T-helper 17 cell (primary cell): ENCODE results near the gene DDX11. TPM values are rescaled to one million over a fixed set of nuclear protein-coding genes. Genes with fewer than 3 reads are reported as not detected.
A peak's percentile ranks its signal among the peaks of the same experiment; 100 is the strongest.
"Not testable (repeated sequence)": the region's sequence is repeated elsewhere in the genome, so short reads cannot be mapped to it uniquely, and the experiment has no call there.

Experiments used
- ATAC-seq: fragments of 150-1000 bp; cut with Tn5 transposase; 2 replicates; pipeline ENCODE4 v1.10.0; 2021; ENCODE audit warnings: mild to moderate bottlenecking, moderate library complexity
- DNase-seq, 3 donors: peaks; one replicate each; pipeline versions ENCODE4 v3.0.0 to v3.0.0-alpha.2; 2020 to 2021
- H3K9me3 ChIP-seq: one replicate; pipeline ENCODE4 v1.7.0; 2013; ENCODE audit warnings: low read length, mild to moderate bottlenecking; ENCODE audit not compliant: control insufficient read depth, poor library complexity, severe bottlenecking
- H3K27ac Mint-ChIP-seq: one replicate; pipeline ENCODE4 v1.8.0; 2022; ENCODE audit warnings: mild to moderate bottlenecking, moderate library complexity, mixed read lengths
- H3K27me3 Mint-ChIP-seq: one replicate; pipeline ENCODE4 v1.8.0; 2022; ENCODE audit warnings: mixed read lengths
- H3K36me3 Mint-ChIP-seq: one replicate; pipeline ENCODE4 v1.8.0; 2022; ENCODE audit warnings: low read depth, mixed read lengths
- H3K4me1 Mint-ChIP-seq: one replicate; pipeline ENCODE4 v1.8.0; 2022; ENCODE audit warnings: mild to moderate bottlenecking, mixed read lengths
- H3K4me3 Mint-ChIP-seq: one replicate; pipeline ENCODE4 v1.8.0; 2022; ENCODE audit warnings: mild to moderate bottlenecking, moderate library complexity, mixed read lengths
- total RNA-seq, 4 donors: library from RNA in 2 of 4; stranded (reverse) in 2 of 4; gene quantifications; one replicate each; pipeline ENCODE4 v1.2.3 and lab custom pipeline; 2022 to 2026

Gene DDX11
- total RNA-seq, 2 donors from 2014 or later, result 53.6 to 66.3 TPM

- H3K27me3 Mint-ChIP-seq, result peaks cover 14% of the 10 kb centered on the region
- H3K9me3 ChIP-seq, DNase-seq, H3K4me1 Mint-ChIP-seq, ATAC-seq, H3K27ac Mint-ChIP-seq, H3K36me3 Mint-ChIP-seq, H3K4me3 Mint-ChIP-seq: not testable (repeated sequence)
These were observed 36.1 kb downstream of the DDX11 start for GRCh38 chr12:31109773-31110172.

GRCh38 chr12:31110263-31110662, 36.6 kb downstream of the DDX11 start:
- not testable (repeated sequence) for H3K9me3 ChIP-seq, DNase-seq, ATAC-seq, H3K36me3 Mint-ChIP-seq, H3K4me3 Mint-ChIP-seq, H3K4me1 Mint-ChIP-seq, H3K27ac Mint-ChIP-seq
- H3K27me3 Mint-ChIP-seq, result peaks cover 16% of the 10 kb centered on the region

GRCh38 chr12:31115092-31115601, 41.5 kb downstream of the DDX11 start:
- H3K4me1 Mint-ChIP-seq, H3K27ac Mint-ChIP-seq, H3K4me3 Mint-ChIP-seq, DNase-seq, ATAC-seq, H3K36me3 Mint-ChIP-seq, H3K9me3 ChIP-seq: not testable (repeated sequence)
- H3K27me3 Mint-ChIP-seq, result peaks cover 18% of the 10 kb centered on the region

- not testable (repeated sequence) for H3K36me3 Mint-ChIP-seq, H3K27ac Mint-ChIP-seq, H3K9me3 ChIP-seq, H3K27me3 Mint-ChIP-seq, DNase-seq, H3K4me1 Mint-ChIP-seq
- peak overlapping the region; percentile 83 for H3K4me3 Mint-ChIP-seq
- ATAC-seq, result peak; percentile 31
These were observed 43.2 kb downstream of the DDX11 start for GRCh38 chr12:31116846-31117202.

GRCh38 chr12:31117203-31118011, 43.7 kb downstream of the DDX11 start:
- DNase-seq (peak; percentile 30 to 38 (median 37)), ATAC-seq (peak; percentile 86)
- Mint-ChIP-seq H3K4me3 (peak overlapping the region; percentile 83), H3K27me3 (peaks cover 10% of the 10 kb centered on the region), H3K36me3 (no peaks in the 10 kb centered on the region), H3K27ac (no peak overlapping the region), H3K4me1 (peaks cover 6% of the 10 kb centered on the region)
- H3K9me3 ChIP-seq, result no peaks in the 10 kb centered on the region

GRCh38 chr12:31118347-31119191, 44.9 kb downstream of the DDX11 start:
- H3K36me3 Mint-ChIP-seq, result no peaks in the 10 kb centered on the region
- no peak overlapping the region for H3K27ac Mint-ChIP-seq
- H3K4me1 Mint-ChIP-seq, result peaks cover 6% of the 10 kb centered on the region
- H3K27me3 Mint-ChIP-seq, result peaks cover 7% of the 10 kb centered on the region
- ATAC-seq (peak; percentile 45), DNase-seq (peak in 1 of 3 donors; percentile 23)
- H3K4me3 Mint-ChIP-seq, result peak overlapping the region; percentile 80
- H3K9me3 ChIP-seq, result no peaks in the 10 kb centered on the region

GRCh38 chr12:31119192-31119802, 45.6 kb downstream of the DDX11 start:
- Mint-ChIP-seq H3K27ac (no peak overlapping the region), H3K36me3 (no peaks in the 10 kb centered on the region), H3K4me1 (peaks cover 6% of the 10 kb centered on the region), H3K27me3 (peaks cover 10% of the 10 kb centered on the region), H3K4me3 (peak overlapping the region; percentile 80)
- ATAC-seq (no peak), DNase-seq (no peak)
- no peaks in the 10 kb centered on the region for H3K9me3 ChIP-seq

GRCh38 chr12:31119803-31120211, 46.1 kb downstream of the DDX11 start:
- H3K9me3 ChIP-seq, result no peaks in the 10 kb centered on the region
- peak overlapping the region; percentile 63 for H3K4me3 Mint-ChIP-seq
- DNase-seq, result no peak
- no peak overlapping the region for H3K27ac Mint-ChIP-seq
- peaks cover 6% of the 10 kb centered on the region for H3K4me1 Mint-ChIP-seq
- ATAC-seq, result no peak
- H3K27me3 Mint-ChIP-seq, result peaks cover 10% of the 10 kb centered on the region
- no peaks in the 10 kb centered on the region for H3K36me3 Mint-ChIP-seq

- H3K9me3 ChIP-seq, result no peaks in the 10 kb centered on the region
- no peak for ATAC-seq
- H3K27me3 Mint-ChIP-seq, result peaks cover 6% of the 10 kb centered on the region
- no peak for DNase-seq
- H3K4me3 Mint-ChIP-seq, result peak overlapping the region; percentile 47
- H3K27ac Mint-ChIP-seq, result no peak overlapping the region
- H3K4me1 Mint-ChIP-seq, result peaks cover 6% of the 10 kb centered on the region
- no peaks in the 10 kb centered on the region for H3K36me3 Mint-ChIP-seq
These were observed 46.8 kb downstream of the DDX11 start for GRCh38 chr12:31120392-31121008.

- DNase-seq, ATAC-seq, H3K9me3 ChIP-seq, H3K4me1 Mint-ChIP-seq, H3K4me3 Mint-ChIP-seq, H3K27me3 Mint-ChIP-seq, H3K36me3 Mint-ChIP-seq, H3K27ac Mint-ChIP-seq: not testable (repeated sequence)
These were observed 47.5 kb downstream of the DDX11 start for GRCh38 chr12:31121022-31121728.

- ATAC-seq, result no peak
- DNase-seq, result no peak
- no peaks in the 10 kb centered on the region for H3K36me3 Mint-ChIP-seq
- H3K27ac Mint-ChIP-seq, result no peak overlapping the region
- H3K27me3 Mint-ChIP-seq, result peaks cover 5% of the 10 kb centered on the region
- H3K4me1 Mint-ChIP-seq, result no peaks in the 10 kb centered on the region
- no peak overlapping the region for H3K4me3 Mint-ChIP-seq
- no peaks in the 10 kb centered on the region for H3K9me3 ChIP-seq
These were observed 48.8 kb downstream of the DDX11 start for GRCh38 chr12:31122481-31122880.

GRCh38 chr12:31124158-31124557, 50.5 kb downstream of the DDX11 start:
- H3K4me3 Mint-ChIP-seq, DNase-seq, H3K27ac Mint-ChIP-seq: not testable (repeated sequence)

More at GRCh38 chr12:31124158-31124557, 50.5 kb downstream of the DDX11 start:
- H3K9me3 ChIP-seq, H3K4me1 Mint-ChIP-seq, ATAC-seq, H3K36me3 Mint-ChIP-seq: not testable (repeated sequence)
- H3K27me3 Mint-ChIP-seq, result peaks cover 11% of the 10 kb centered on the region
